Fibroblast of skin of back (primary cell): Measurements from ENCODE around the gene SERPINA5.
"Not testable (repeated sequence)": the region's sequence is repeated elsewhere in the genome, so short reads cannot be mapped to it uniquely, and the experiment has no call there.

Experiments
- DNase-seq: peaks from one replicate; pipeline ENCODE4 v3.0.0-alpha.2; 2013

SERPINA5 gene

GRCh38 chr14:94602722-94603121 is 21.5 kb downstream of the SERPINA5 start:
- no peak for DNase-seq

- no peak for DNase-seq
These were observed 24.1 kb downstream of the SERPINA5 start for GRCh38 chr14:94605361-94605760.

GRCh38 chr14:94608966-94609365 is 27.7 kb downstream of the SERPINA5 start:
- not testable (repeated sequence) for DNase-seq

GRCh38 chr14:94611179-94611578 is 30.0 kb downstream of the SERPINA5 start:
- DNase-seq, result no peak

GRCh38 chr14:94612174-94612573 is 30.9 kb downstream of the SERPINA5 start, which contains the start of gene SERPINA3:
TSS of gene SERPINA3 (plus strand) at chr14:94612391. CDS start at chr14:94614442, 2,051 bp downstream.
- DNase-seq, result no peak

GRCh38 chr14:94612580-94613554 is 31.6 kb downstream of the SERPINA5 start:
- DNase-seq, result no peak

- DNase-seq, result no peak
These were observed 32.8 kb downstream of the SERPINA5 start for GRCh38 chr14:94613720-94614644.

- DNase-seq, result no peak
These were observed 33.6 kb downstream of the SERPINA5 start for GRCh38 chr14:94614802-94615201.

- no peak for DNase-seq
These were observed 34.0 kb downstream of the SERPINA5 start for GRCh38 chr14:94615254-94615653.

GRCh38 chr14:94615823-94616570 is 34.8 kb downstream of the SERPINA5 start:
- no peak for DNase-seq

GRCh38 chr14:94617366-94617941 is 36.2 kb downstream of the SERPINA5 start:
- DNase-seq, result no peak

- no peak for DNase-seq
These were observed 37.0 kb downstream of the SERPINA5 start for GRCh38 chr14:94617988-94618822.

GRCh38 chr14:94619297-94619696 is 38.1 kb downstream of the SERPINA5 start:
- DNase-seq, result no peak

- no peak for DNase-seq
These were observed 39.4 kb downstream of the SERPINA5 start for GRCh38 chr14:94620597-94620996.

- no peak for DNase-seq
These were observed 40.3 kb downstream of the SERPINA5 start for GRCh38 chr14:94621358-94622134.

GRCh38 chr14:94622653-94623421 is 41.6 kb downstream of the SERPINA5 start:
- no peak for DNase-seq

- no peak for DNase-seq
These were observed 42.2 kb downstream of the SERPINA5 start for GRCh38 chr14:94623422-94623809.

GRCh38 chr14:94623856-94624499 is 42.8 kb downstream of the SERPINA5 start:
- DNase-seq, result no peak
